ENCODE results near the gene CALU. TPM values are rescaled to one million over a fixed set of nuclear protein-coding genes. Genes with fewer than 3 reads are reported as not detected.

Gene CALU
- total RNA-seq, 1 donor from 2014 or later = 144 TPM

- TF ChIP-seq CTCF (conservative IDR thresholded peaks at IDR 0.05) = peak; percentile 23
- Mint-ChIP-seq H3K9me3 (no peaks in the 10 kb centered on the region), H3K27me3 (peaks cover 32% of the 10 kb centered on the region), H3K4me1 (ENCODE audit: unreplicated experiment) (no peaks in the 10 kb centered on the region), H3K4me3 (no peak overlapping the region), H3K27ac (no peak overlapping the region), H3K36me3 (no peaks in the 10 kb centered on the region)
- no peak for DNase-seq (ENCODE audit: extremely low spot score, unreplicated experiment)
Measured at GRCh38 chr7:128705891-128706333, 33.2 kb upstream of the CALU start.

- DNase-seq (ENCODE audit: extremely low spot score, unreplicated experiment) = no peak
- TF ChIP-seq CTCF (conservative IDR thresholded peaks at IDR 0.05) = no peak
- Mint-ChIP-seq H3K27me3 (peaks cover 20% of the 10 kb centered on the region), H3K27ac (no peak overlapping the region), H3K36me3 (no peaks in the 10 kb centered on the region), H3K9me3 (no peaks in the 10 kb centered on the region), H3K4me3 (no peak overlapping the region), H3K4me1 (ENCODE audit: unreplicated experiment) (no peaks in the 10 kb centered on the region)
Measured at GRCh38 chr7:128707752-128708151, 31.4 kb upstream of the CALU start.

- Mint-ChIP-seq H3K36me3 (no peaks in the 10 kb centered on the region), H3K27ac (no peak overlapping the region), H3K4me1 (ENCODE audit: unreplicated experiment) (no peaks in the 10 kb centered on the region), H3K27me3 (peaks cover 20% of the 10 kb centered on the region), H3K9me3 (no peaks in the 10 kb centered on the region), H3K4me3 (no peak overlapping the region)
- DNase-seq (ENCODE audit: extremely low spot score, unreplicated experiment) = no peak
- TF ChIP-seq CTCF (conservative IDR thresholded peaks at IDR 0.05) = no peak
Measured at GRCh38 chr7:128708235-128708634, 30.9 kb upstream of the CALU start.

GRCh38 chr7:128708824-128709223 lies 30.3 kb upstream of the CALU start:
- DNase-seq (ENCODE audit: extremely low spot score, unreplicated experiment) = no peak
- no peaks in the 10 kb centered on the region for H3K9me3 Mint-ChIP-seq
- H3K27ac Mint-ChIP-seq = no peak overlapping the region
- no peaks in the 10 kb centered on the region for H3K4me1 Mint-ChIP-seq (ENCODE audit: unreplicated experiment)
- H3K27me3 Mint-ChIP-seq = peaks cover 16% of the 10 kb centered on the region
- no peak for TF ChIP-seq CTCF (conservative IDR thresholded peaks at IDR 0.05)
- H3K36me3 Mint-ChIP-seq = no peaks in the 10 kb centered on the region
- no peak overlapping the region for H3K4me3 Mint-ChIP-seq

- no peak for TF ChIP-seq CTCF (conservative IDR thresholded peaks at IDR 0.05)
- no peaks in the 10 kb centered on the region for H3K9me3 Mint-ChIP-seq
- DNase-seq (ENCODE audit: extremely low spot score, unreplicated experiment) = no peak
- H3K36me3 Mint-ChIP-seq = no peaks in the 10 kb centered on the region
- peaks cover 11% of the 10 kb centered on the region for H3K27me3 Mint-ChIP-seq
- no peaks in the 10 kb centered on the region for H3K4me1 Mint-ChIP-seq (ENCODE audit: unreplicated experiment)
- no peak overlapping the region for H3K4me3 Mint-ChIP-seq
- no peak overlapping the region for H3K27ac Mint-ChIP-seq
Measured at GRCh38 chr7:128710481-128710880, 28.7 kb upstream of the CALU start.

GRCh38 chr7:128713794-128714193 lies 25.4 kb upstream of the CALU start:
- TF ChIP-seq CTCF (conservative IDR thresholded peaks at IDR 0.05) = no peak
- no peaks in the 10 kb centered on the region for H3K36me3 Mint-ChIP-seq
- H3K4me1 Mint-ChIP-seq (ENCODE audit: unreplicated experiment) = no peaks in the 10 kb centered on the region
- H3K4me3 Mint-ChIP-seq = no peak overlapping the region
- no peak for DNase-seq (ENCODE audit: extremely low spot score, unreplicated experiment)
- H3K27ac Mint-ChIP-seq = no peak overlapping the region
- no peaks in the 10 kb centered on the region for H3K9me3 Mint-ChIP-seq
- H3K27me3 Mint-ChIP-seq = peaks cover 12% of the 10 kb centered on the region

Measured in type B pancreatic cell (in vitro differentiated cells).